NB4 (cell line): ENCODE results near the gene MCTP1.

Experiments
- CTCF ChIP-seq: IDR thresholded peaks from one replicate; pipeline ENCODE4 v1.5.1; 2012; ENCODE audit warnings: low read depth, low read length
- MAX ChIP-seq: IDR thresholded peaks from 2 replicates; pipeline ENCODE4 v1.6.1; 2011; ENCODE audit warnings: low read depth, low read length
- MYC ChIP-seq: IDR thresholded peaks from 2 replicates; pipeline ENCODE4 v1.6.1; 2011; ENCODE audit warnings: low read depth, low read length
- POLR2A ChIP-seq: IDR thresholded peaks from 2 replicates; pipeline ENCODE4 v1.6.1; 2011; ENCODE audit warnings: mild to moderate bottlenecking; ENCODE audit not compliant: insufficient read length; ENCODE audit errors: extremely low read depth

- TF ChIP-seq MAX (no peak), CTCF (no peak), POLR2A (no peak), MYC (no peak)
Observed at GRCh38 chr5:95093211-95093610, 191.7 kb downstream of the MCTP1 start.
